Gastrocnemius medialis (tissue), 4 donors: ENCODE measurements around the gene FEN1. TPM values are rescaled to one million over a fixed set of nuclear protein-coding genes. Genes with fewer than 3 reads are reported as not detected.

Experiments used
- ATAC-seq, 2 donors: fragments of 150-250 bp; one replicate each; pipeline ENCODE4 v1.9.1; 2016
- DNase-seq, 2 donors: peaks; one replicate each; pipeline ENCODE4 v3.0.0-alpha.2; 2019
- H3K27ac ChIP-seq, 4 donors: fragments of 200-600 bp; sonication (generic); 1 replicate in 1 of 4; 2 replicates in 3 of 4; pipeline ENCODE4 v1.5.1; 2016 to 2018; ENCODE audit warnings: mild to moderate bottlenecking in 2 of 4, moderate library complexity in 1 of 4
- H3K27me3 ChIP-seq, 3 donors: fragments of 200-600 bp; sonication (generic) in 2 of 3; 1 replicate in 1 of 3; 2 replicates in 2 of 3; pipeline versions ENCODE4 v1.5.1 to v1.6.0; 2016 to 2019; ENCODE audit warnings: mild to moderate bottlenecking in 1 of 3, moderate library complexity in 1 of 3
- H3K36me3 ChIP-seq, 2 donors: fragments of 200-600 bp; sonication (generic) in 1 of 2; one replicate each; pipeline ENCODE4 v1.5.1; 2017 to 2018
- H3K4me1 ChIP-seq, 2 donors: fragments of 200-600 bp; sonication (generic) in 1 of 2; one replicate each; pipeline ENCODE4 v1.5.1; 2016 to 2017; ENCODE audit warnings: mild to moderate bottlenecking in 2 of 2
- H3K4me3 ChIP-seq, 4 donors: fragments of 200-600 bp; sonication (generic) in 3 of 4; 1 replicate in 1 of 4; 2 replicates in 3 of 4; pipeline ENCODE4 v1.5.1; 2016 to 2019; ENCODE audit warnings: mild to moderate bottlenecking in 2 of 4
- H3K9me3 ChIP-seq, 3 donors: fragments of 200-600 bp; sonication (generic) in 2 of 3; 1 replicate in 1 of 3; 2 replicates in 2 of 3; pipeline ENCODE4 v1.5.1; 2016 to 2019
- POLR2A ChIP-seq, 2 donors: fragments of 450-650 bp; IDR thresholded peaks; one replicate each; pipeline ENCODE4 v1.6.1; 2017; ENCODE audit warnings: antibody characterized with exemption in 2 of 2, mild to moderate bottlenecking in 2 of 2, moderate library complexity in 2 of 2
- in situ Hi-C, 4 donors: fragments of 200-750 bp; cut with MboI; loops; one replicate each; pipeline versions ENCODE4 v1.15.0 to v1.8.0; 2017; ENCODE audit warnings: low sequenced_read_pairs in 4 of 4
- intact Hi-C: fragments of 100-400 bp; cut with DNase I; formaldehyde crosslinking; loops from one replicate; pipeline ENCODE4 v1.15.1; 2023; ENCODE audit warnings: low total_unique reads
- total RNA-seq, 4 donors: library from RNA; depleted of rRNA; stranded (reverse); fragments of >200 nt; gene quantifications; one replicate each; pipeline versions ENCODE4 v1.1.0 to v1.2.3, GENCODE V29; 2016
- TF ChIP-seq, protein P1 (sequence below), 5 experiments: fragments of 450-650 bp in 3 of 5; fragments of 200-600 bp in 2 of 5; sonication (generic) in 2 of 5; IDR thresholded peaks in 4 of 5; conservative IDR thresholded peaks in 1 of 5; 1 replicate in 4 of 5; 2 replicates in 1 of 5; pipeline ENCODE4 v1.5.1; 2016 to 2019; ENCODE audit warnings: antibody characterized with exemption in 5 of 5, mild to moderate bottlenecking in 3 of 5, moderate library complexity in 3 of 5

Gene FEN1
- total RNA-seq, 4 donors from 2014 or later: 7.4 to 15.7 (median 9.5) TPM

DNA sequence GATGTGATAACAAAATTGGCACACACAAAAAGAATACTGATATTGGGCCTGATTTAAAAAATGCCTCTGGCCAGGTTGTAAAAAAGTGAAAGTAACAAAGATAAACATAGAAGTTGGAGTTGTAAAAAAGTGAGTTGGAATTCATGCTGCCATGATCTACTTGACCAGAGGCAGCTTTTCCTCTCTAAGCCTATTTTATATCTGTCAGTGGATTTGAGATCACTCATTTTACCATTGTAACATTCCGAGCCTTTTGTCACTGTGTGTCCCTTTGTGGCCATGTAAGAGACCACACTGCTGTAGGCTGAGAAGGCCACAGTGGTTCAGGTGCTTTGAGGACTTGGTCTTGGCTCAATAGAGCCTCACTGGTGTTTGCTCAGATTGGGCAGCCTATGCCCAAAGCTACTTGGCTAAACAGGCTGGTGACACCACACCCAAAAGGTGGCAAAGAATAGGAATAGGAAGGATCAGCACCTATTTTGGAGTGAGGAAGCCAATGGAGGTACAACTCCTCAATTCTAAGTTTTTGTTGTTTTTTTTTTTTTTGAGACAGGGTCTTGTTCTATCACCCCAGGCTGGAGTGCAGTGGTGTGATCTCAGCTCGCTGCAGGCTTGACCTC, 7.1 kb downstream of the FEN1 start:
- Histone ChIP-seq H3K27me3 (no peaks in the 10 kb centered on the region), H3K4me3 (no peak overlapping the region), H3K4me1 (peaks cover 4 to 9% of the 10 kb centered on the region in 2 donors), H3K9me3 (no peaks in the 10 kb centered on the region), H3K27ac (no peak overlapping the region), H3K36me3 (peaks cover 0 to 6% of the 10 kb centered on the region in 2 donors)
- DNase-seq (no peak), ATAC-seq (no peak)
- TF ChIP-seq, protein P1, sequence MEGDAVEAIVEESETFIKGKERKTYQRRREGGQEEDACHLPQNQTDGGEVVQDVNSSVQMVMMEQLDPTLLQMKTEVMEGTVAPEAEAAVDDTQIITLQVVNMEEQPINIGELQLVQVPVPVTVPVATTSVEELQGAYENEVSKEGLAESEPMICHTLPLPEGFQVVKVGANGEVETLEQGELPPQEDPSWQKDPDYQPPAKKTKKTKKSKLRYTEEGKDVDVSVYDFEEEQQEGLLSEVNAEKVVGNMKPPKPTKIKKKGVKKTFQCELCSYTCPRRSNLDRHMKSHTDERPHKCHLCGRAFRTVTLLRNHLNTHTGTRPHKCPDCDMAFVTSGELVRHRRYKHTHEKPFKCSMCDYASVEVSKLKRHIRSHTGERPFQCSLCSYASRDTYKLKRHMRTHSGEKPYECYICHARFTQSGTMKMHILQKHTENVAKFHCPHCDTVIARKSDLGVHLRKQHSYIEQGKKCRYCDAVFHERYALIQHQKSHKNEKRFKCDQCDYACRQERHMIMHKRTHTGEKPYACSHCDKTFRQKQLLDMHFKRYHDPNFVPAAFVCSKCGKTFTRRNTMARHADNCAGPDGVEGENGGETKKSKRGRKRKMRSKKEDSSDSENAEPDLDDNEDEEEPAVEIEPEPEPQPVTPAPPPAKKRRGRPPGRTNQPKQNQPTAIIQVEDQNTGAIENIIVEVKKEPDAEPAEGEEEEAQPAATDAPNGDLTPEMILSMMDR (IDR thresholded peaks at IDR 0.05 in 4 of 5, conservative IDR thresholded peaks at IDR 0.05 in 1 of 5): no peak
- no peak for TF ChIP-seq POLR2A (IDR thresholded peaks at IDR 0.05)
- in situ Hi-C loops: loop anchor here in 3 of 4 donors (5.0 to 25.0 kb wide), 6 partner anchors 95 to 513 kb away; partner anchors contain the start of gene FADS3 (in 1 of the 3)
- intact Hi-C loops: loop anchor here (5.0 kb wide), 1 partner anchor 73 kb away; no protein-coding TSS in a partner anchor

- intact Hi-C loops: no loop called here
- peaks cover 0 to 3% of the 10 kb centered on the region in 2 donors for H3K36me3 ChIP-seq
- in situ Hi-C loops: loop anchor here in 1 of 4 donors (10.0 kb wide), 1 partner anchor 284 kb away; no protein-coding TSS in a partner anchor
- H3K27ac ChIP-seq: no peak overlapping the region
- DNase-seq (no peak), ATAC-seq (no peak)
- TF ChIP-seq, protein P1 (IDR thresholded peaks at IDR 0.05 in 4 of 5, conservative IDR thresholded peaks at IDR 0.05 in 1 of 5): no peak
- H3K4me3 ChIP-seq: no peak overlapping the region
- H3K27me3 ChIP-seq: no peaks in the 10 kb centered on the region
- H3K9me3 ChIP-seq: no peaks in the 10 kb centered on the region
- peaks cover 4 to 9% of the 10 kb centered on the region in 2 donors for H3K4me1 ChIP-seq
Measured at GRCh38 chr11:61800331-61801281, 7.9 kb downstream of the FEN1 start.

DNA sequence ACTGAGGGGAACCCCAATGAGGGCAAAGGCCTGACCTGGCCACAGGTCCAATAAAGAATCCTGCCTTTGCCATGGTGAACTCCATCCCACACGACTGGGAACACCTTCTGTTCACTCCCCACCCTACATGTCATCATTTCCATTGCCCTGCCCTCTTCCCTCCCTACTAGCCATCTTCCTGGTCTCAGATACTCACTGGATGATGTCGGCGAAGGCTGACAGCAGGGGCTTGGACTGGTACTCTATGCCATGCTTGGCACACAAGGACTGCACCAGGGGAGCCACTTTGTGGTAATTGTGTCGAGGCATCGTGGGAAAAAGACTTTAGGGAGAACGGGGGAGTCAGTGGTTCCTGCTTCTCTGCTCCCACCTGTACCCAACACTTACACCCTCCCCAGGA, 9.9 kb downstream of the FEN1 start:
- DNase-seq (no peak), ATAC-seq (no peak)
- no peak overlapping the region for H3K27ac ChIP-seq
- H3K27me3 ChIP-seq: no peaks in the 10 kb centered on the region
- TF ChIP-seq POLR2A (IDR thresholded peaks at IDR 0.05): no peak
- TF ChIP-seq, protein P1 (IDR thresholded peaks at IDR 0.05 in 4 of 5, conservative IDR thresholded peaks at IDR 0.05 in 1 of 5): no peak
- H3K4me1 ChIP-seq: peaks cover 1 to 3% of the 10 kb centered on the region in 2 donors
- in situ Hi-C loops: loop anchor here in 1 of 4 donors (10.0 kb wide), 1 partner anchor 282 kb away; no protein-coding TSS in a partner anchor
- H3K9me3 ChIP-seq: no peaks in the 10 kb centered on the region
- H3K36me3 ChIP-seq: no peaks in the 10 kb centered on the region
- H3K4me3 ChIP-seq: no peak overlapping the region
- intact Hi-C loops: no loop called here

DNA sequence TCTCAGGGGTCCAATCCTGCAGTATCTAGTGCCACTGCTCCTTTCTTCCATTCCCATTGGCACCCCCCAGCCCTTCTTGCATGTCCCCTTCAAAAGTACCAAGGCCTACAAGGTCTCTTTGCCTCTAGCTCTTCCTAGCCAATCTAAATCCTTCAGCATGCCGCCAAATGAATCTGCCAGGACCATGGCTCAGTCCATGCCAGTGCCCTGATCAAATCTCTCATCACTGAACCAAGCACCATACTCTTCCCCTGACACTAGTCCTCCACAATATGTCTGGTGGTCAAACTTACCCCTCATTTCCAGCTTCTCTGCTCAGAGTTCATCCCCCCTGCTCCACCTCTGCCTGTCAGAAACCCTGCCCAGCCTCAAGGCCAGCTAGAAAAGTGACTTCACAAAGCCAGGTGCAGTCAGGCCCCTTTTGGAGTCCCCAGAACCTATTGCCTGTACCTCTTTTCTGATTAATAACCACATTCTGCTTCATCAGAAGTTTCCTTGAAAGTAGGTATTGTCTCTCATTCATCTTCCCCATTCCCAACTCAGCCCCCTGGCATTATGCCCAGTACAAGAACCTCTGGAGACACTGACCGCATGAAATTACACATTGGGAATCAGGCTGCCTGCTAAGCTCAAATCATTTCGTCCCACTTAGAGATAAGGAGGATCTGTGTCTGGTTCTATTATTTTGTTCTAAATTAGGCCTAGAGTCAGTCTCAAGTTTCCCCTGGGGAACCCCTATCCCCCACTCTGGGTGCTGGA, 11.4 kb downstream of the FEN1 start:
- ATAC-seq: no peak
- TF ChIP-seq, protein P1 (IDR thresholded peaks at IDR 0.05 in 4 of 5, conservative IDR thresholded peaks at IDR 0.05 in 1 of 5): no peak
- H3K27ac ChIP-seq: no peak overlapping the region
- DNase-seq: no peak
- intact Hi-C loops: no loop called here
- no peak overlapping the region for H3K4me3 ChIP-seq
- in situ Hi-C loops: loop anchor here in 1 of 4 donors (10.0 kb wide), 1 partner anchor 281 kb away; no protein-coding TSS in a partner anchor
- no peaks in the 10 kb centered on the region for H3K4me1 ChIP-seq
- no peaks in the 10 kb centered on the region for H3K9me3 ChIP-seq
- H3K36me3 ChIP-seq: no peaks in the 10 kb centered on the region
- H3K27me3 ChIP-seq: no peaks in the 10 kb centered on the region
